NCI-H1930 (cell line): ENCODE data around the gene RASGRF2.

Experiments
- DNase-seq, 2 experiments: peaks; one replicate each; lab custom pipeline; 2025; lab: John Stamatoyannopoulos, UW

Gene RASGRF2

DNA sequence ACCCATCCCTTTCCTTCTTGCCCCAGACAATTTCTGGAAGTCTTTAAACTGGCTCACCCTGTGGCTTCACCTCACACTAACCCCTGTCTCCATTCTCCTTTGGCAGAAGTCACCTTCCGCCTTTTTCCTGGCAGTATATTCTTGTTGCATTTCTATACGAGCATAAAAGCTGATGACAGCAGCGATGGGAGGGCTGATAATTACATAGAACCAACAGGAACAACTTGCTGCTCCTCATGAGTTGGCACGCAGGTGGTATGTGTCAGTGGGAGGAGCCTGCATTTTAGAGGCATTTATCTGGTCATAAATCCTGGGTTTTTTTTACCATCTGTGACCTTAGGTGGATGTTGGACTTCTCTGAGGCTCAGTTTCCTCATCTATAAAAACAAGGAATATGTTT lies 211.6 kb downstream of the RASGRF2 start:
- no peak for DNase-seq

DNA sequence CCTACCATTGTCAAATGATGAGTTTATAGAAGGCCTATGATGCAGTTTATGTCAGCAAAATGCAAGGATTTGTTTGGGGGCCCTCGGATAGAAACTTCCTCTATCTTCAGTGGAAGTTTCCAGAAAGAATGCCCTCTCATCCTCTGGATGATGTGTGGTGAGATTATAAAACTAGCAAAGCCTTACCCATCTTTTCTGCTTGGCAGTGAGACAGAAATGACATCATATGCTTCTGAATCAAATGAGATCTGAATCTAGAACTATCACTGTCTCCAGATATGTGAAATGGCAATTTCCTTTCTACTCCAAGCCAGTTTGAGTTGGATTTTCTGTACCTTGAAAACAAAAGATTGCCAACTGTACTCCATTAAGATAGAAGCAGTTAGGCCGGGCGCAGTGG lies 212.5 kb downstream of the RASGRF2 start:
- DNase-seq, result no peak

DNA sequence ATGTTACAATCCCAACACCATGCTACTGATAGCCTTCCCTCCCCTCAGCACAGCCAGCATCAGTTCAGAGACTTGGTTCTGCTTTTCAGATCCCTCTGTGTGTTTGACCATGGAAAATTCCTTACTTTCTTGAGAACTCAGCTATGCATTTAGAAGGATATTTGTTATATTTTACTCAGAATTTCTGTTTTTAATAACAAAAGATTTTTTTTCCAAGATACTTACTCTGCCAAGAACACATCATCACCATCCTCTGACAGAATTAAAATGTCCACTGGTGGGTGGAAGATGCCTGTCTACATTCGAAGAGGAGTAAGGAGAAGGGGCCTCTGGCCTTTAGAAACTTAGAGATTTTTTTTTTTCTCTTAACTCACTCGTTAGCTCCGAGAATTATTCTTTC lies 216.9 kb downstream of the RASGRF2 start:
- DNase-seq, result no peak

DNA sequence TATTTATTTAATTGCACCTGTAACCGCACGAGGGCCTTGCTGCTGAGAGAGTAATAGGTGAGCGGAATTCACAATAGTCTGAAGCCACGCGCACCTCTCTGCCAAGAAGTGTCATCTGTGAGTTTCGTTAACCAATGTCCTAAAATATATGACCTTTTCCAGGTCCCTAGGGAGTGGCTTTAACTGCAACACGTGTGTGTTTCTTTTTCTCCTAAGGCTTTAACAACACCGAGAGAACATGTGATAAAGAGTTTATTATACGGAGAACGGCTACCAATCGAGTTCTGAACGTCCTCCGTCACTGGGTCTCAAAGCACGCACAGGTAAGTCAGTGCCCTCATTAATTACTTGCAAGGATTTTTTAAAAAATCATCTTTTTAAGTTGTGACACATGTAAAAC lies 219.8 kb downstream of the RASGRF2 start:
- no peak for DNase-seq

DNA sequence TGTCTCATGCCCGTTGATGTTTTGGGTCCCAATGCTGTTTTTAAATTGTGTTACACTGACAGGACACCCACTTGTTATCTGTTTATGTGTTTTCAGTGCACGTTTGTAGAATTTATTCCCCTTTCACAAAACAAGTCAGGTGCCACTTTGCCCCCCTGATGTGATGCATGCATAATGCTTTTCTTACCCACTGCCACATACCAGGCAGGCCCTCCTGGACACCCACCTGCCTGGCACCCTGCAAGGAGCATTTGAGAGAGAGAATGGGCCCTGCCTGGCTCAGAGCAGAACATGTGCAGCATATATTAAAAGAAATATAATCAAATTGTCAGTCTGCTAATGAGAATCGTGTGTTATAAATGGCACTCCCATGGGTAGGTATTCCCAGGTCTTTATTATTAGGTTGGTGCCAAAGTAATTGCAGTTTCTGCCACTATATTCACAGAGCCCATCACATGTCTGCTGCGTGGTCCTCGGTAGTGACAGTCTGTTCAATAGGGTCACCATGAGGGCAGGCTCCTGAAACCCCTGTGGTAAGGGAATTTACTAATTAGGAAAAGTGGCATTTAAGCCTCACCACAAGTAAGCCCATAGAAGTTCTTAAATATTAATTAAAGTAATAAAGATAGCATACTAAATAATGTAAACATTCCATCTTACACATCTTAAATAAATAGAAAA lies 220.8 kb downstream of the RASGRF2 start:
- no peak for DNase-seq

DNA sequence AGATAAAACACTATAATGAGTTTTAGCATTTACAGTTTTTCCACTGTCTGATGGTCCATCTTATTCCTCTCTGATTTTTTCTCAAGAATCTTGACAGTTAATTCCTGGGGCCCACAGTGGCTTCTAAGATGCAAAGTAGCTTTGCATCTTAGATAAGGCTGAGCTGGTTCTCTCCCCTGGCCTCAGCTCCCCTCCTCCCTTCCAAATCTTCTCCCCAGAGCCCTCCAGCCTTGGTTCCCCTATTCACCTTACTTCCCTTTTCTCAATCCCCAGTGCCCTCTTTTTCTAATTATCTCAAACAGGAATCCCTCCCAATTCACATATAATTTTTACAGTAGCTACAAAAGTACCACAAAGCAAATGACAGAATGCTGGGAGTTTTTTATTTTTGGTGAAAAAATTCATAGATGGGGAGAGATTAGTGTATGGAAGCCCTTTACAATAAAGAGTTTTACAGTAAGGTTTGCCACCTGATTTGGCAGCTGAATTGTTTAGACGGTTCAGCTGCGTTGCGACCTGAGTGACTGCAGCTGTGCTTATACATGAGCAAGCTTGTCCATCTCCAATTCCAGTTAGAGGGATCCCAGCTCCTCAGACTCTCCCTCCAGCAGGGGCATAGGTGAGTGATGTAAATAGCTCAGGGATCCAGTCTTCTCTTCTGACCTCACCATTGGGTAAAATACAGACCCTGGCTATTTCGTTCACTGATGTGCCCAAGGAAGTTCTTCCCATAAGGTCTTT lies 221.6 kb downstream of the RASGRF2 start:
- DNase-seq, result no peak

DNA sequence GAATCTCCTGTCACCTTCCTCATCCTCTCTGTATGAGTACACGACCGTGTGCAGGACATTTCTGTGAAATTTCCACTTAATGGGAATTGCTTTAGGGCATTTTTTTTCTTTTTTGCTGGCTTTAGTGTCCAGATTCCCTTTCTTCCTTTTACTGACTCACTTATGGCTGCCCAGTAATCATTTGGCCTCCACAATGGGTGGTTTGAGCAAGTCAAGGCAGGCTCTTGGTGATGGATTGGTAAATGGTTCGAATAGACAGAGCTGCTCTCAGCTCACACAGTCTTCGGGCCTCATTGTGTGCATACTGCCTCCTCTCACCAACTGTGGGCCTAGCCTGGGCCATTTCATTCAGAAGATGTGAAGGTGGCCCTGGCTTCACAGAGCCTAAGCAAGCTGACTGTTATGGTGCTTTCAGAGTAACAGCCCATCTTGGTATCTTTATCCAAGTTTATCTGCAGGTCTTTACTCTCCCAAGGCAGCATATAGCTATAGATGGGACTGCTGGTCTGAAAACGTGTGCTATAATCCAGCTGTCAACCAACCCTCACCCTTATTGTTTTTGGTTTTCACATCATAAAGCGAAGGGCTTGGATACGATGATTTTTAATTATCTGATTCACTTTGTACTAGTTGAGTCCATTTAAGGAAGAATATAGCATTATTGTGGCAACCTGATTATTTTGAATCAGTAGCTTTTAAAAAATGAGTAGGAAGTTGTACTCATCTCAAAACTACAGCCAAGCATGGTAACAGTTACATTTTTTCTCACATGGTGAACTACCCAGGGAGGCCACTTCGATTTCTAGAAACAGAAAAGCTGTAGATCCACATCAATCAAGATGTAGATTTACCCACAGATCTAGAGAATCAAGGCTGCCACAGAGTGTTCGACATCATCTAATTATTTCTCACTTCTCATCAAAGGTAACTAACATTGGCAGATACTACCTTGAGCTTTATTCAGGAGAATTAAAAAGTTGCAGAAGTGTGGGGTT lies 222.5 kb downstream of the RASGRF2 start:
- no peak for DNase-seq

DNA sequence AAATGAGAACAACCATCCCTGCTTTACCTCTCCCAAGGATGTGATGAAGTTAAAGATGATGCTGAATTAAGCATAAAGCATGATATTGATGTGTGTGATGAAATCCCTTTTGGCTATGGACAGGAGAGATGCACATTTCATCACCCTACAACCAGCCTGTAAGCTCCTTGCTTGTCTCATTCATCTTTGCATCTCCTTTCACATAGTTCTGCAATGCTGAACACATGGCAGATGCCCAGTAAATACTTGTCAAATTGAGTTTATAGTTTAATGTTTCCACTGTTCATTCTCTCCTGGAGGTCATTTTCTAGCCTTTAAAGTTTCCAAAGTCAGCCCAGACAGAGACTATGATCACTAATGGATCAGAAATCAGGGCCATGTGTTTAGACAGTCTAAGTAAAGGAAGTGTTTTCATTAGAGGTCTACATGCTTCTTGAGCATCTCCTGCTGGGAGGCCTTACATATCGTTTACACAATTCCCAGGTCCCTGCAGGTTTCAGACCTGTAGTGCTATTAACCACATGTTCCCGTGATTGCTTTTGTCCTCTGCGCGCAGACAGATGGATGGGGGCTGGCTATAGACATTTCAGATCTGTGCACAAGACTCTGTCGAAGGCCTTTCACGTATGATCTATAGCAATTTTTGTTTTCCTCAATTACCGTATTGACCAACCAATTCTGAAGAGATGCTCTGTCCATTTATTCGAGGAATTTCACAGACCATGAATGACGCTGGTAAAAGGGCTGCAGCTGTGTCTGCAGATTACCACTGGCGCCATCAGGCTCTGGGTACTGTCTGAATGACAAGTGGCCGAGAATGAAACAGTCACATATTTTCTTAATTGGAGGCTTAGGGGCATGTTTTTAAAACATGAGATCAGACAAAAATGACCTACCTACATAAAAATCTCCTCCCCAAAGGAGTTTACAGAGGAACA lies 223.9 kb downstream of the RASGRF2 start:
- peak; percentile 37 to 78 for DNase-seq

DNA sequence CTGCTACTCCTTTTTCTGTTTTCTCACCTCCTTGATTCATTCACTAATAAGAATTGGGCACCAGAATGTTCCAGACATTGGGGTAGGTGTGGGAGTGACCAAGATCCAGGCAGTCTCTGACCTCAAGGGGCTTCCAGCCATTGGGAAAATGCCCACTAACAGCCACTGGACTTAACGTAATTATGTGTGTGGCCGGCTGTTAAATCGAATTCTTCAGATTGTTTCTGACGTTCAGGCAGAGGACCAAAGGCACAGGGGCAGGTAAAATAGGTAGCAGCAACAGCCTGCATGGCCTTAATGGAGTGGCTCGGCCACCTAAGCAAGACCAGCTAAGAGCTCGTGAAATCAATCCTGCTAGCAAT lies 224.6 kb downstream of the RASGRF2 start:
- DNase-seq, result no peak

DNA sequence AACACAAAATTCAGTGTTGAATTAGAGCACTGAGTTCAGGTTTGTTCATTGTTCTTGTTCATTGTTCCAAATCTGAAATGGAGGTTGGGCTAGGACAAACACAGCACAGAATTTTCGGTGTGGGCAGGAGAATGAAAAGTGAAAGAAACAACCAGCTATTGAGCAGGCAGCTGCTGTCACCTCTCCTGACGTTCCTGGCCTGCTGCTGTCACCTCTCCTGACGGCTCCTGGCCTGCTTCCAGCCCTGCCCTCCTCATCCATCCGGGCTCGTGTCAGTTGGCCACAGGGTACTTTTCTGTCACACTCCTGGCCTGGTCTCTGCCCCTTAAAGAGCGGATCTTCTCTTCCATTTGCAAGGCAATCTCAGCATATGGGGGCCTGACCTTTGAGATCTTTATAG lies 227.7 kb downstream of the RASGRF2 start:
- DNase-seq, result no peak

DNA sequence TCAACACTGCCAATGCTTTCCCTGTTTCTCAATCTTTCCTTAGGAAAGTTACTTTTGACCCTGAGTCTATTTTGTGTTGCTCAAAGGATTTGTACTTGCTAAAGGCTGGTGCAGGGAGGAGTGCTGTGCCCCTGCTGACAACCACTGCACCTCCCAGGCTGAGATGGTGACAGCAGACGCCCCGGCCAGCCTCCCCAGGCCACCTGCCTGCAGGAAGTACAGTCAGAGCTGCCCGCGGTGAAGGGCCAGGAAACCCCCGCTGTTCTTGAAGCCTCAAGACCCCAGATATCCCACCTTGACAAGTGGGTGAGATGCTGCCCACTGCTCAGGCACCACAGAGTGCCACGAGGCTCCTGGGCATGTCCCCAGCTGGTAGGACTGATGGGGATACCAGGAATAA lies 228.8 kb downstream of the RASGRF2 start:
- no peak for DNase-seq

DNA sequence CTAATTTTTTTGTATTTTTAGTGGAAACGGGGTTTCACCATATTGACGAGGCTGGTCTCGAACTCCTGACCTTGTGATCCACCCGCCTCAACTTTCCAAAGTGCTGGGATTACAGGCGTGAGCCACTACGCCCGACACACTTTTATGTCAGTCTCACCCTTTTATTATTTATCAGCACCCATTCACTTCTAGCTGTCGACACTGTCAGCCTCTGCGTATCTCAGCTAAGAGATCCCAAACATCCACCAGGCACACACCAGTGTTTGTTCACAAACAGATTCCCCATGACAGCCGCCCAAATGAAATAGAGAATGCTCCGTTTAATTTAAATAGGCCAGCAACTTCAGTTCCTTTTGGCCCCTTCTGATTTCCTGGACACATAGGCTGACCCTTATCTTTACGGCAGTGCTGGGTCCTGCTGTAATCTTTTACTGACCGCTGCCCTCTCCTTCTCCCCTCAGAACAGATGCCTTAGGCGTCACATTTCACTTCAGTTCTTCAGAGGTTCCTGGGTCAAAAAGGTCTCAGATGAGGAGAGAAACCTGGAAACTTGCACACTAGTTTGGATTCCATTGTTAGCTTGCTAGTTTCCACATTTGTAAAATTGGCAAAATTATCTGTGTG lies 229.8 kb downstream of the RASGRF2 start:
- no peak for DNase-seq

DNA sequence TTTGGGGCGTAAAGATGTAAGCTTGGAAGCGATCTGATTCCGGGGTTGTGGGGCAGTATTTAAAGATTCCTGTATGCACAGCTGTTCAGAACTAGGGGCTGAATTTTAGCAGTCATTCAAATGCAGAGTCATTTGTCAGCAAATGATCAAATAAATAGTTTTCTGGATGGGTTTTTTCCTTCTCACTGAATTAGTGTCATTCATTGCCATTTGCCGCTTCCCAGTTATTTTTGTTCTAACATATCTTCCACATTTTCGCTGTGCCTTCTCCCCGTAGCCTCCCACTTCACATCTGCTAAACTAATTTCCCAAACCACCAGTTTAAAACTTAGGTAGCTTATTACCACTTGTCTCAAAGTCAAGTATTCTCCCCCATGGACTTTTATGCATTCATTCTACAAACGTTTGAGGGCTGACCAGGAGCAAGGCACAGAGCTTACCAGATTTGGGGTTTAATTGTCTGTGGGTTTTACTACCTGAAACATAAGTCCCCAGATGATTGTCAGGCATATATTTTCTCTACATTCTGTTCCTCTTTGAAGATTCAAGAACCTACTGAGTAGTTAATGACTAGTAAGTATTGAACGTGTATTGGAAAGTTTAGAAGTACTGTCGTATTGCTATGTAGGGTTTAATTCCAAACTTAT lies 231.7 kb downstream of the RASGRF2 start:
- DNase-seq, result no peak

DNA sequence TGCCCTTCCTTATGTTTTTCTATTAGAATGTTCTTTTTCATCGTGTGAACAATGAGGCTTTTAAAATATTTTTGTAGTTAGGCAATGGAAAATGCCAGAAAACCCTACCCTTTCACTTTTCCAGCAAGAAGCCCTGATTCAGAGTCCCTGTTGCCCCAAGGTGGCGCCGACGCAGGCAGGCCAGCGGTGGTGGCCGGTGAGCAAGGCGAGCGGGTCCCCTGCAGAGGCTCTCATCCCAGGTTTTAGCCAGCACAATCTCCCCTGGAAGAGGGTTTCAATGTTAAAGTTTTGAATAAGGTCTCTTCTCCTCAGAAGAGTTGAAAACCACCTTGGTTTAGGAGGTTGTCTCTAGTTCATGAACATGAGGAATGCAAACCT lies 232.2 kb downstream of the RASGRF2 start:
- no peak for DNase-seq

DNA sequence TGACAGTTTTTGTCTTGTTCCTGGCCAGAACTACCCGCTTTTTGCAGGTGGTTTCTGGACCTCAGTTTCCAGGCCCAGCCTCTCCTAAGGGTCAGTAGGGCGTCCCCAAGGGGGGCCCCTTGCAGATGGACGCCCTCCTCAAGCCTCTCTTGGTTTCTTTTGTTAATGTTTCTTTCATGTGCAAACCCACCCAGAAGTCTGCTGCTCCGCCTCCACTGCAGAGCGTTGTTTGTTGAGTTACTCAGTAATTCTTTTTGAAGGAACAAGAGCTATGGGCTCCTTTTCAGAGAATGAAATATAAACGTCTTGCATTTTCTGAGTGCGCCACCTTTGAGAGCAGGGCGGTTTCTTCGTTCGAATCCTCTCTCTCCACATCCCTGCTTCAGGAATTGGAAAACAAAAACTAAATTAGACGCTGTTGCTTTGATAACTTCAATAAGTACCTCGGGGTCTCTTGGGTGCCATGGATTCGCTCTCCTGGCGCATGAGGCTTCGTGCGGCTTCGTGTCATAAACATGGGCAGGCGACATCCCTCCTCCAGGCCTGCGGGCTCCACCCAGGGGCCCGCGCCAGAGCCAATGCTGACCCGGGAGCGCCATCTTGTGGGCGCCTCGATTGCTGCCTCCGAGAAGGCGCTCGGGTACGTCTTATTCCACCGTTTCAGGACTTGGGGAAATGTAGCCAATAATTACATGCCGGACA lies 234.6 kb downstream of the RASGRF2 start:
- no peak for DNase-seq

DNA sequence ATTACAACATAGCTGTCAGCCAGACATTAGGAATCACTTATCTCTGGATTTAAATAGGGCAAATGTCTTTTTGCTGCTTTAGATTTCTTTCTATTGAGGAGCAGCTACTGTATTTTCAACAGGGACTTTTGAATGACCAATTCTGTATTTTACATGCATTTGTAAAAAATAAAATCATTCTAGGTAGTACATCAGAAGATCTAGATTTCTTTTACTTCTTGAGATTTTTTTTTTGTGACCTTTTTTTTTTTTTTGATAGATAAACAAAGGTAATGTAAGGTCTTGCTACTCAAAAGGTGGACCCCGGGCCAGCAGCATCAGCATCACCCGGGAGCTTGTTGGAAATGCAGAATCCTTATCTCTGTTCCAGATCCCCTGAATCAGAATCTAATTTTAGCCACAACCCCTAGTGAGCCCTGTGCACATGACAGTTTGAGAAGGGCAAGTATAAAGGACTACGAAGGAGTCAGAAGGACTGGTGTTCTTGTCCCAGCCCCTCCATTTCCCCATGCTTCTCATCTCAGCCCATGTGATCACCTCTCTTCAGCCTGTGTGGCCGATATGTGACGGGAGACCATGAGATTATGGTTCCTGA lies 235.3 kb downstream of the RASGRF2 start:
- no peak for DNase-seq

DNA sequence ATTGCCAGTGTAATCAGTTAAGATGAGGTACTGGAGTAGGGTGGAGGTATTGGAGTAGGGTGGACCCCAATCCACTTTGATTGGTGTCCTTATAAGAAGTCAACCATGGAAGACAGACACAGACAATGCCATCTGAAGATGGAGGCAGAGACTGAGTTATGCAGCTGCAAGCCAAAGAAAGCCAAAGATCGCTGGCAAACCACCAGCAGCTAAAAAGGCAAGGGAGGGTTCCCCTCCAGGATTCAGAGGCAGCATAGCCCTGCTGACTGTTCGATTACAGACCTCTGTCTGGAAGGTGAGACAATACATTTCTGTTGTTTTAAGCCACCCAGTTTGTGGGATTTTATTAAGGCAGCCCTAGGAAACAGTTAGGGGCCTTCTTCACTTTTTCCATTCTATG lies 242.5 kb downstream of the RASGRF2 start:
- no peak for DNase-seq

DNA sequence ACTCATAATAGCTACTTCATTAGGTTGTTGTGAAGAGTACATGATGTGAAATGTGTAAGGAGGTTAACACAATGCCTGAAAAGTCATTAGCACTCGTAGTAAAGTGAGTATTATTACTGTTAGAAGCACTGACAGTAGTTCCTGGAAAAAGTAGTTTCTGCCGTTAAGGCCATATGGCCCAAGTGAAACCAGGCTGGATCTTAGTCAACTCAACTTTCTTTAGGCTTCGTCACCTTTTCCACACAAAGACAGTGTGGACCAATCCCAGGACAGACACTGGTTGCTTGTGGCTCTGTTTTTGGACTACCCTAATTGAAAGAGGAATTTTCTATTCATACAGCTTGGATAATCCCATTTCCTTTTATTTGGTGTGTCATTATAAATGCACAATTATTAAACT lies 243.6 kb downstream of the RASGRF2 start:
- no peak for DNase-seq

DNA sequence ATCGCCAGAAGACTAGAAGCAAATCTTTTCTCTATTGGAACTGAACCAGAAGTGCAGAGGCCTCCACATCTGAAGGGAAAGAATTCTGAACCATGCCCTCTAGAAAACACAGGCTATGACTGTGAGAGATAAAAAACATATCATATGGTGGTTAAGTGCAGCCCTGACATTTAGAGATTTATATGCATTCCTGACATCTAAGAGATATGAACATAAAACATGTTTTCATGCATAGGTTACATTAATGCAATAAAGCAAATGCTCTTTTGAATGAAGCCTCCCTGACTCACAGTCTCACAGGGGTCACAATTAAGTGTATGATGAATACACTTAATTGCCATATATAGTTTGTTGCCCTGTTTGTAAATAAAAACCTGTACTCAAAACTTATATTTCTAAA lies 244.0 kb downstream of the RASGRF2 start:
- DNase-seq, result no peak

DNA sequence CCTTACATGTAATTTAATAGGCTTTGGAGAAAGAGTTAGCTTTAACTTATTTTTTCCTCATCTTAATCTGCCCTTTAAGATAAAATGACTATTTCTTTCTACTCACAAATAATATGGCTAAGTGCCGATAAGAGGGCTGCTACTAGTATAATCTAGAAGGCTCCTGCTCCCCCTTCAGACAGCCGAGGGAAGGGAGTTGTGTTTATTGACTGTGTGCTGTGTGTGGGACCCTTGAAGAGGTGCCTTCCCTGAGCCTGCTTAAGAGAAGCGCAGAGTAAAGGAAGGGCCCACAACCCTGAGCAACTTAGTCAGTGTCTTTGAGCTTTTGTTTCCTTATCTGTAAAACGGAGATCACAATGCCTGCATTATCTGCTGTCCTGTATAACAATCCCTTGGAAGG lies 244.9 kb downstream of the RASGRF2 start:
- DNase-seq, result no peak
